ENCODE measurements around the gene TADA2A.
A peak's percentile ranks its signal among the peaks of the same experiment; 100 is the strongest.

The TADA2A gene

DNA sequence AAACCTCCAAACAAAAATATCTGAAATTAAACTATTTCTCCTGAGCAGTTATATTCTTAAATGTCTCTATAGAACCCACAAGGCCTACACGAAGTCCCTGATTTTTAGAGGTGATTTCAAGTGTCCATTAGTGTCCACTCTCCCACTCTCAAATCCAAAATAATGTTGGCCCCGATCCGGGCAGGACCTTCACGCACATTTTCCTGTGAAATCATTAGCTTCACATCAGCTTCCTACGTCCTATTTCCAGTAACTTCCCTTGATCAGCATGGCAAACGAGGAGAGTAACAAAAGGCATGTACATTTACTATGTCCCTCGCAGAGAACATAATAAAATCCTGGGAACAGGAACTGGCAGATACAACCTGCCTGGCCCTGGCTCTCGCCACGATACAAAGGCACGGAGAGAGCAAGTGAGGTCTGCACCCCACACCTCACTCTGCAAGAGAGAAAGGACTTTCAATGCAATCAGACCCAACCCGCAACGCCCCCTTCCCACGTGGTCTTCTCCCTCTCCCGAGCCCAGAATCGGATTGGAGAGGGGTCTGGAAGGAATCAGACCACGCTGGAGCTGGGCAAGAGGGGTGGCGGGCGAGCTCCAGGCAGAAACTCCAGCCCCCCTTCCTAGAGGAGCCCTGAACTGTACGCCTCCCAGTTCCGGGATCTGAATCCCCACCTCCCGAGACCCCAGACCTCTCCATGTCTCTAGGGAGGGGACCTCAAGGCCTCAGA is 48.4 kb upstream of the TADA2A start (continued):
- TF ChIP-seq, protein P1, sequence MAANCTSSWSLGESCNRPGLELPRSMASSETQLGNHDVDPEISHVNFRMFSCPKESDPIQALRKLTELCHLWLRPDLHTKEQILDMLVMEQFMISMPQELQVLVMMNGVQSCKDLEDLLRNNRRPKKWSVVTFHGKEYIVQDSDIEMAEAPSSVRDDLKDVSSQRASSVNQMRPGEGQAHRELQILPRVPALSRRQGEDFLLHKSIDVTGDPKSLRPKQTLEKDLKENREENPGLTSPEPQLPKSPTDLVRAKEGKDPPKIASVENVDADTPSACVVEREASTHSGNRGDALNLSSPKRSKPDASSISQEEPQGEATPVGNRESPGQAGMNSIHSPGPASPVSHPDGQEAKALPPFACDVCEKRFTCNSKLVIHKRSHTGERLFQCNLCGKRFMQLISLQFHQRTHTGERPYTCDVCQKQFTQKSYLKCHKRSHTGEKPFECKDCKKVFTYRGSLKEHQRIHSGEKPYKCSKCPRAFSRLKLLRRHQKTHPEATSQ (tag by site-specific recombination; IDR thresholded peaks at IDR 0.05), result no peak
- no peak for TF ChIP-seq ZNF600 (tag by site-specific recombination; IDR thresholded peaks at IDR 0.05)

DNA sequence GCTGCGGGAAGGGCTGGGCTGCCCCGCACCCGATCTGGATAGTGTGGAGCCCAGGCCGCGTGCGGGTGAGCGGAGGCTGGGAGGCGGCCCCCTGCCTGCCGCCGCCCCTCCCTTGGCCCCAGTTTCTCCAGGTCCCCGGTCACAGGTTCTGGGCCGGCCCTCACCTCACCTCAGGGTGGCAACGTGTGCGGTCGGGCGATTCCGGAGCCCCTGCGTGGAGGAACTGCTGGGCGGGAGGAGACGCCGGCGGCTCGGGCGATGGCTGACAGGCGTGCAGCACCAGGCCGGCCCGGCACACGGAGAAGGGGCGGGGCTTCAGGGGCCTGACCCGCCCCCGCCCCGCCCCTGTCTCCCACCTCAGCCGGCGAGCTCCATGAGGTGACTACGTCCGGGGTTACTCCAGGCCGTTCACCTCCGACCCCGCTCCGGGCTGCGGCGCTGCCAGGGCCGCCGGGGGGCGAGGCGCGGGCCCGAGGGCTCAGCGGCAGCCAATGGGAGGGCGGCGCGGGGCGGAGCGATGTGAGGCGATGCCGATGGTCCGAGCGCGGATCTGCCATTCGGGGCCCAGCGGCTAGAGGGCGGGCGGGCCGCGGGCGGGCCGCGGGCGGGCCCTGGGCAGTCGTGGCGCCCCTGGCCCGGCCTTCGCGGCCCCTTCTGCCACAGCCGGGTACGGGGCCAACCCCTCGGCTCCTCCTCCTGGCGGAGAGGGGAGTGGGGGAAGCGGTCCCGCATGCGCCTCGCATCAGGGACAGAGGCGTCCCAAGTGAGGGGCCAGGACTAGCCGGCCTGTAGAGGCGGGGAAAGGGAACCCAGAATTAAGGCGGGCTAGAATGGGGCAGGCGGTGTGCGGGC is 47.6 kb upstream of the TADA2A start:
- ChIA-PET POLR2A (interaction anchor here (0.5 to 1.8 kb wide), 20 partner anchors 9 to 757 kb away, joined by 3 to 9 read pairs (median 4); partner anchors contain the start of genes ACACA, DUSP14, MRM1 and TADA2A), CTCF (interaction anchor here (0.6 to 3.2 kb wide), 6 partner anchors 14 to 448 kb away, joined by 3 to 41 read pairs (median 3); partner anchors contain the start of genes ACACA and TADA2A)
- Histone ChIP-seq H3K27ac (ENCODE audit: extremely low read depth, low read depth, low read length) (peak overlapping the region; percentile 87), H3K36me3 (ENCODE audit: control insufficient read depth in 2 of 2, insufficient read depth in 1 of 2, low read length in 2 of 2) (no peaks in the 10 kb centered on the region; a peak in 1 of 3 replicates), H3K9me3 (ENCODE audit: control insufficient read depth, insufficient read depth, low read depth, low read length) (no peaks in the 10 kb centered on the region), H3K4me3 (ENCODE audit: low read depth, low read length) (peak overlapping the region; percentile 66), H3K4me1 (ENCODE audit: control insufficient read depth, insufficient read depth, low read length) (peaks cover 7% of the 10 kb centered on the region)
- peak; percentile 76 for TF ChIP-seq SP3 (tag by site-specific recombination; IDR thresholded peaks at IDR 0.05)
- no peak for TF ChIP-seq ZNF133 (tag by site-specific recombination; IDR thresholded peaks at IDR 0.05)
- TF ChIP-seq, protein P2, sequence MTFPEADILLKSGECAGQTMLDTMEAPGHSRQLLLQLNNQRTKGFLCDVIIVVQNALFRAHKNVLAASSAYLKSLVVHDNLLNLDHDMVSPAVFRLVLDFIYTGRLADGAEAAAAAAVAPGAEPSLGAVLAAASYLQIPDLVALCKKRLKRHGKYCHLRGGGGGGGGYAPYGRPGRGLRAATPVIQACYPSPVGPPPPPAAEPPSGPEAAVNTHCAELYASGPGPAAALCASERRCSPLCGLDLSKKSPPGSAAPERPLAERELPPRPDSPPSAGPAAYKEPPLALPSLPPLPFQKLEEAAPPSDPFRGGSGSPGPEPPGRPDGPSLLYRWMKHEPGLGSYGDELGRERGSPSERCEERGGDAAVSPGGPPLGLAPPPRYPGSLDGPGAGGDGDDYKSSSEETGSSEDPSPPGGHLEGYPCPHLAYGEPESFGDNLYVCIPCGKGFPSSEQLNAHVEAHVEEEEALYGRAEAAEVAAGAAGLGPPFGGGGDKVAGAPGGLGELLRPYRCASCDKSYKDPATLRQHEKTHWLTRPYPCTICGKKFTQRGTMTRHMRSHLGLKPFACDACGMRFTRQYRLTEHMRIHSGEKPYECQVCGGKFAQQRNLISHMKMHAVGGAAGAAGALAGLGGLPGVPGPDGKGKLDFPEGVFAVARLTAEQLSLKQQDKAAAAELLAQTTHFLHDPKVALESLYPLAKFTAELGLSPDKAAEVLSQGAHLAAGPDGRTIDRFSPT (tag by site-specific recombination; IDR thresholded peaks at IDR 0.05), result no peak
- no peak for TF ChIP-seq ZNF174 (tag by site-specific recombination; IDR thresholded peaks at IDR 0.05)
- TF ChIP-seq ZNF157 (tag by site-specific recombination; IDR thresholded peaks at IDR 0.05), result no peak
- TF ChIP-seq, protein P3, sequence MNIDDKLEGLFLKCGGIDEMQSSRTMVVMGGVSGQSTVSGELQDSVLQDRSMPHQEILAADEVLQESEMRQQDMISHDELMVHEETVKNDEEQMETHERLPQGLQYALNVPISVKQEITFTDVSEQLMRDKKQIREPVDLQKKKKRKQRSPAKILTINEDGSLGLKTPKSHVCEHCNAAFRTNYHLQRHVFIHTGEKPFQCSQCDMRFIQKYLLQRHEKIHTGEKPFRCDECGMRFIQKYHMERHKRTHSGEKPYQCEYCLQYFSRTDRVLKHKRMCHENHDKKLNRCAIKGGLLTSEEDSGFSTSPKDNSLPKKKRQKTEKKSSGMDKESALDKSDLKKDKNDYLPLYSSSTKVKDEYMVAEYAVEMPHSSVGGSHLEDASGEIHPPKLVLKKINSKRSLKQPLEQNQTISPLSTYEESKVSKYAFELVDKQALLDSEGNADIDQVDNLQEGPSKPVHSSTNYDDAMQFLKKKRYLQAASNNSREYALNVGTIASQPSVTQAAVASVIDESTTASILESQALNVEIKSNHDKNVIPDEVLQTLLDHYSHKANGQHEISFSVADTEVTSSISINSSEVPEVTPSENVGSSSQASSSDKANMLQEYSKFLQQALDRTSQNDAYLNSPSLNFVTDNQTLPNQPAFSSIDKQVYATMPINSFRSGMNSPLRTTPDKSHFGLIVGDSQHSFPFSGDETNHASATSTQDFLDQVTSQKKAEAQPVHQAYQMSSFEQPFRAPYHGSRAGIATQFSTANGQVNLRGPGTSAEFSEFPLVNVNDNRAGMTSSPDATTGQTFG (tag by site-specific recombination; IDR thresholded peaks at IDR 0.05; ENCODE audit: borderline replicate concordance), result no peak
- peak; percentile 41; the same call in 1 of the 2 replicates for TF ChIP-seq ZNF2 (tag by site-specific recombination; IDR thresholded peaks at IDR 0.05)
- no peak for TF ChIP-seq SCRT2 (tag by site-specific recombination; IDR thresholded peaks at IDR 0.05)
- TF ChIP-seq ZNF23 (tag by site-specific recombination; IDR thresholded peaks at IDR 0.05; ENCODE audit: borderline replicate concordance), result no peak
- no peak for TF ChIP-seq ZNF792 (tag by site-specific recombination; IDR thresholded peaks at IDR 0.05)
- peak; percentile 83 for TF ChIP-seq KLF8 (tag by site-specific recombination; IDR thresholded peaks at IDR 0.05)
- no peak for TF ChIP-seq ZNF132 (tag by site-specific recombination; IDR thresholded peaks at IDR 0.05; ENCODE audit: borderline replicate concordance)
- TF ChIP-seq ZNF335 (tag by site-specific recombination; conservative IDR thresholded peaks at IDR 0.05), result peak; percentile 56
- TF ChIP-seq, protein P4, sequence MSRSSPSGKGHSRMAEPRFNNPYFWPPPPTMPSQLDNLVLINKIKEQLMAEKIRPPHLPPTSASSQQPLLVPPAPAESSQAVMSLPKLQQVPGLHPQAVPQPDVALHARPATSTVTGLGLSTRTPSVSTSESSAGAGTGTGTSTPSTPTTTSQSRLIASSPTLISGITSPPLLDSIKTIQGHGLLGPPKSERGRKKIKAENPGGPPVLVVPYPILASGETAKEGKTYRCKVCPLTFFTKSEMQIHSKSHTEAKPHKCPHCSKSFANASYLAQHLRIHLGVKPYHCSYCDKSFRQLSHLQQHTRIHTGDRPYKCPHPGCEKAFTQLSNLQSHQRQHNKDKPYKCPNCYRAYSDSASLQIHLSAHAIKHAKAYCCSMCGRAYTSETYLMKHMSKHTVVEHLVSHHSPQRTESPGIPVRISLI (tag by site-specific recombination; IDR thresholded peaks at IDR 0.05), result no peak
- TF ChIP-seq ZNF785 (tag by site-specific recombination; IDR thresholded peaks at IDR 0.05), result no peak; the same call in 1 of the 2 replicates
- no peak for TF ChIP-seq ZNF248 (tag by site-specific recombination; IDR thresholded peaks at IDR 0.05)
- TF ChIP-seq, protein P5, sequence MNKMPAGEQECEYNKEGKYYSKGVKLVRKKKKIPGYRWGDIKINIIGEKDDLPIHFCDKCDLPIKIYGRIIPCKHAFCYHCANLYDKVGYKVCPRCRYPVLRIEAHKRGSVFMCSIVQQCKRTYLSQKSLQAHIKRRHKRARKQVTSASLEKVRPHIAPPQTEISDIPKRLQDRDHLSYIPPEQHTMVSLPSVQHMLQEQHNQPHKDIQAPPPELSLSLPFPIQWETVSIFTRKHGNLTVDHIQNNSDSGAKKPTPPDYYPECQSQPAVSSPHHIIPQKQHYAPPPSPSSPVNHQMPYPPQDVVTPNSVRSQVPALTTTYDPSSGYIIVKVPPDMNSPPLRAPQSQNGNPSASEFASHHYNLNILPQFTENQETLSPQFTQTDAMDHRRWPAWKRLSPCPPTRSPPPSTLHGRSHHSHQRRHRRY (tag by site-specific recombination; IDR thresholded peaks at IDR 0.05), result no peak
- TF ChIP-seq ZNF211 (tag by site-specific recombination; IDR thresholded peaks at IDR 0.05; ENCODE audit: low read depth), result no peak
- TF ChIP-seq, protein P6, sequence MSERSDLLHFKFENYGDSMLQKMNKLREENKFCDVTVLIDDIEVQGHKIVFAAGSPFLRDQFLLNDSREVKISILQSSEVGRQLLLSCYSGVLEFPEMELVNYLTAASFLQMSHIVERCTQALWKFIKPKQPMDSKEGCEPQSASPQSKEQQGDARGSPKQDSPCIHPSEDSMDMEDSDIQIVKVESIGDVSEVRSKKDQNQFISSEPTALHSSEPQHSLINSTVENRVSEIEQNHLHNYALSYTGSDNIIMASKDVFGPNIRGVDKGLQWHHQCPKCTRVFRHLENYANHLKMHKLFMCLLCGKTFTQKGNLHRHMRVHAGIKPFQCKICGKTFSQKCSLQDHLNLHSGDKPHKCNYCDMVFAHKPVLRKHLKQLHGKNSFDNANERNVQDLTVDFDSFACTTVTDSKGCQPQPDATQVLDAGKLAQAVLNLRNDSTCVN (tag by site-specific recombination; optimal IDR thresholded peaks at IDR 0.05), result peak; percentile 51
- TF ChIP-seq, protein P7, sequence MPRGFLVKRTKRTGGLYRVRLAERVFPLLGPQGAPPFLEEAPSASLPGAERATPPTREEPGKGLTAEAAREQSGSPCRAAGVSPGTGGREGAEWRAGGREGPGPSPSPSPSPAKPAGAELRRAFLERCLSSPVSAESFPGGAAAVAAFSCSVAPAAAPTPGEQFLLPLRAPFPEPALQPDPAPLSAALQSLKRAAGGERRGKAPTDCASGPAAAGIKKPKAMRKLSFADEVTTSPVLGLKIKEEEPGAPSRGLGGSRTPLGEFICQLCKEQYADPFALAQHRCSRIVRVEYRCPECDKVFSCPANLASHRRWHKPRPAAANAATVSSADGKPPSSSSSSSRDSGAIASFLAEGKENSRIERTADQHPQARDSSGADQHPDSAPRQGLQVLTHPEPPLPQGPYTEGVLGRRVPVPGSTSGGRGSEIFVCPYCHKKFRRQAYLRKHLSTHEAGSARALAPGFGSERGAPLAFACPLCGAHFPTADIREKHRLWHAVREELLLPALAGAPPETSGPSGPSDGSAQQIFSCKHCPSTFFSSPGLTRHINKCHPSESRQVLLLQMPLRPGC (tag by site-specific recombination; IDR thresholded peaks at IDR 0.05), result peak; percentile 19; the same call in 1 of the 2 replicates

Measured in HEK293 (cell line).